Lung (tissue), 12 donors: ENCODE data around the gene GSKIP. TPM values are rescaled to one million over a fixed set of nuclear protein-coding genes. Genes with fewer than 3 reads are reported as not detected.

Experiments used
- ATAC-seq: fragments of 200-7000 bp; cut with Tn5 transposase; one replicate; pipeline ENCODE4 v1.9.1; 2020; ENCODE audit warnings: moderate number of reproducible peaks; ENCODE audit not compliant: insufficient read depth, low FRiP score
- DNase-seq, 3 donors: peaks; one replicate each; pipeline ENCODE4 v3.0.0-alpha.2; 2013 to 2017
- H3K27ac ChIP-seq, 2 donors: one replicate each; pipeline ENCODE4 v1.5.1; 2013; ENCODE audit warnings: mild to moderate bottlenecking in 2 of 2, moderate library complexity in 2 of 2, control low read depth in 1 of 2, inconsistent platforms in 1 of 2, low read depth in 1 of 2, low read length in 1 of 2
- H3K27me3 ChIP-seq, 3 donors: one replicate each; pipeline ENCODE4 v1.5.1; 2013; ENCODE audit warnings: low read length in 2 of 3; ENCODE audit not compliant: control insufficient read depth in 3 of 3, insufficient read depth in 3 of 3
- H3K36me3 ChIP-seq, 4 donors: one replicate each; pipeline ENCODE4 v1.5.1; 2013; ENCODE audit warnings: low read length in 4 of 4, mild to moderate bottlenecking in 1 of 4, moderate library complexity in 1 of 4; ENCODE audit not compliant: control insufficient read depth in 4 of 4, insufficient read depth in 4 of 4
- H3K4me1 ChIP-seq, 5 donors: one replicate each; pipeline ENCODE4 v1.5.1; 2013; ENCODE audit warnings: low read length in 5 of 5, mild to moderate bottlenecking in 2 of 5, moderate library complexity in 1 of 5; ENCODE audit not compliant: control insufficient read depth in 5 of 5, insufficient read depth in 5 of 5
- H3K4me3 ChIP-seq: one replicate; pipeline ENCODE4 v1.5.1; 2013; ENCODE audit warnings: mild to moderate bottlenecking, control low read depth, moderate library complexity
- H3K9ac ChIP-seq, 2 donors: one replicate each; pipeline ENCODE4 v1.5.1; 2013; ENCODE audit warnings: low read length in 2 of 2, control low read depth in 1 of 2; ENCODE audit not compliant: insufficient read depth in 1 of 2
- H3K9me3 ChIP-seq, 4 donors: one replicate each; pipeline ENCODE4 v1.5.1; 2013; ENCODE audit warnings: low read length in 3 of 4, mild to moderate bottlenecking in 1 of 4, moderate library complexity in 1 of 4; ENCODE audit not compliant: control insufficient read depth in 4 of 4, insufficient read depth in 3 of 4
- WGBS, 2 donors: extraction: QIAGEN DNeasy Blood & Tissue Kit; methylation state at CpG; one replicate each; pipeline ENCODE4 v1.1.7; 2013; 5-methylcytosine and 5-hydroxymethylcytosine counted together
- polyA plus RNA-seq, 2 donors: library from polyadenylated mRNA; stranded (reverse); fragments of 200-250 nt; gene quantifications; one replicate each; pipeline ENCODE4 v1.2.1, GENCODE V29; 2013
- total RNA-seq, 2 donors: library from RNA; depleted of rRNA in 1 of 2; stranded (reverse); fragments of >200 nt in 1 of 2; gene quantifications; one replicate each; pipeline ENCODE4 v1.2.1, GENCODE V29; 2014 to 2021
- TF ChIP-seq, protein P1 (sequence below): IDR thresholded peaks from 2 replicates; pipeline ENCODE4 v1.5.1; 2012; ENCODE audit warnings: mild to moderate bottlenecking; ENCODE audit errors: control extremely low read depth, extremely low read depth
- donor health status: control.
- donor health status: control.
- donor health status: Bipolar disorder and iron deficiency.
- donor health status: healthy.
- donor health status: DM: yes; HTN: yes; CAD: no.

Gene GSKIP
- total and polyA plus RNA-seq, 4 donors = 8.2 to 20.6 (median 15.0) TPM

DNA sequence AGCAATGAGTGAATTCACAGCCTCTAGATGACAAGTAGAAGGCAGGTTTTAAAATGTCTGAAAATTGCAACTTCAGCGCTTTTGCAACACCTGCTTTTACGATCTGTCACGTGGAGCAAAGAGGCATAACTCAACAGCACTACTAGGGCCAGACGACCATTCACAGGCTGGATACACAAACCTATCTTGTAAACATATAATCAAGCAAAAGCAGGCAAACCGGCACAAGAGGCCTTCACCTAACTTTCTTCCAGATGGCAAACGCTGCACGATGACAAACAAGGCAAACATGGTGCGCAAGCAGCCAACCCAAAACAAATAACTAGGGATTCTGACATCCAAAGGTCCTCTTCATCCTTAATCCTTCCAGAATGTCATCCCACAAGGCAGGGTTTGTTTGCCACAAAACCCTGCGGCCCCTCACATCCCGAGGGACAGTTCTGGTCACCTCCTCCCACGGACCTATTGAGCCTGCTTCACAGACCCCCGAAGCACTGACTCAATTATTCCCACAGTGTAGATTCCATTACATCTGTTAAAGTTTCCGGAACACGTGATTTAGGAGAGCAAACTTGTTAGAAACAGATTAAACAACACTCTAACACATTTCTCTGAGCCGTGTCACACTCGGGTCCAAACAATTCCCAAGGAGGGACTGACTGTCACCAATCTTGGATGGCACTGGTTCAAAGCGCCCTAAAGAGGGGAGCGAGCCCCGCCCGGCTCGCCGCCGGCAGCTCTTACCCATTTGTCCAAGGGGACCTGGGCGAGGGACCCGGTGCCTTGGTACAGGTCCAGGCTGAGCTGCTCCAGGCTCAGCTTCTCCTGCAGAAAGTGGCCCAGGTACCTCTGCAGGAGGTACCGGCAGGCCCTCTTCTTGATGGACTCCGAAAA is 1.0 kb upstream of the GSKIP start:
- TF ChIP-seq, protein P1, sequence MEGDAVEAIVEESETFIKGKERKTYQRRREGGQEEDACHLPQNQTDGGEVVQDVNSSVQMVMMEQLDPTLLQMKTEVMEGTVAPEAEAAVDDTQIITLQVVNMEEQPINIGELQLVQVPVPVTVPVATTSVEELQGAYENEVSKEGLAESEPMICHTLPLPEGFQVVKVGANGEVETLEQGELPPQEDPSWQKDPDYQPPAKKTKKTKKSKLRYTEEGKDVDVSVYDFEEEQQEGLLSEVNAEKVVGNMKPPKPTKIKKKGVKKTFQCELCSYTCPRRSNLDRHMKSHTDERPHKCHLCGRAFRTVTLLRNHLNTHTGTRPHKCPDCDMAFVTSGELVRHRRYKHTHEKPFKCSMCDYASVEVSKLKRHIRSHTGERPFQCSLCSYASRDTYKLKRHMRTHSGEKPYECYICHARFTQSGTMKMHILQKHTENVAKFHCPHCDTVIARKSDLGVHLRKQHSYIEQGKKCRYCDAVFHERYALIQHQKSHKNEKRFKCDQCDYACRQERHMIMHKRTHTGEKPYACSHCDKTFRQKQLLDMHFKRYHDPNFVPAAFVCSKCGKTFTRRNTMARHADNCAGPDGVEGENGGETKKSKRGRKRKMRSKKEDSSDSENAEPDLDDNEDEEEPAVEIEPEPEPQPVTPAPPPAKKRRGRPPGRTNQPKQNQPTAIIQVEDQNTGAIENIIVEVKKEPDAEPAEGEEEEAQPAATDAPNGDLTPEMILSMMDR = no peak
- peak; percentile 14 to 46 (median 46) for DNase-seq

DNA sequence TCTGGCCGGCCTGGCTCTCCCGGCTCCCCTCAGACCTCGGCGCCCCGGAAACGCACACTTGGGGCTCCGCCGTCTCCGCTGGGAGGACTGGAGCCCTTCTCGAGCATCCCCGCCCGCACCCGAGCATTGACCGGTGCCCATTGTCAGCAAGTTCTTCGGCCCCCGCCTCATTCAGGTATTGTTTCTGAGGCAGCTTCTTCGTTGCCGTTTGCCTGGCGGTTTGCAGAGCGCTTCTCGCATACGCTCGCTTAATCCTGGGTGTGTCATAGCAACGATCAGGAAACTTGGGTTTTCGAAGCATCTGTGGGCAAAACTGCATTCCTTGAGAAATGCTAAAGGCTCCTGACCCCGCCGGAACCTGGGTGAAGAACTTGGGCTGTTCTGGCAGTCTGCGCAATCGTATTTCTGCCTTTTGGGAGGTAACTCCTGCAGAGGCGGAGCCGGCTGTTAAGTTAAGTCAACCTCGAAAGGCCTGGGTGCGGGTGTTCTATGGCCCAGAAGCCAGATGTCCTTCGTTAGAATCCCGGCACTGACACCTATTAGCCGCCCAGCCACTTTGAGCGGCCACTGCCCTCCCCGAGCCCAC is 518 bp downstream of the GSKIP start:
- peaks cover 3 to 21% (median 9%) of the 10 kb centered on the region in 5 donors for H3K4me1 ChIP-seq
- ATAC-seq (peak; percentile 50), DNase-seq (peak; percentile 36 to 49 (median 42))
- H3K4me3 ChIP-seq = peak overlapping the region; percentile 84
- H3K9me3 ChIP-seq = no peaks in the 10 kb centered on the region
- 0% methylated on average over 38 of the region's 38 CpGs for WGBS, 2 donors
- TF ChIP-seq, protein P1 = no peak
- H3K27me3 ChIP-seq = no peaks in the 10 kb centered on the region
- peaks cover 0 to 3% (median 0%) of the 10 kb centered on the region in 4 donors for H3K36me3 ChIP-seq
- peak overlapping the region; percentile 25 to 69 for H3K27ac ChIP-seq
- peak overlapping the region; percentile 31 to 67 for H3K9ac ChIP-seq

More for the DNA sequence above, 1.0 kb upstream of the GSKIP start:
- peaks cover 3 to 21% (median 9%) of the 10 kb centered on the region in 5 donors for H3K4me1 ChIP-seq
- peak overlapping the region; percentile 98 for H3K4me3 ChIP-seq
- H3K9ac ChIP-seq = peak overlapping the region; percentile 80 to 84
- H3K27ac ChIP-seq = peak overlapping the region; percentile 93 to 97
- no peaks in the 10 kb centered on the region for H3K27me3 ChIP-seq
- peaks cover 0 to 3% (median 0%) of the 10 kb centered on the region in 4 donors for H3K36me3 ChIP-seq
- no peak for ATAC-seq
- H3K9me3 ChIP-seq = no peaks in the 10 kb centered on the region
- 1% methylated on average over 27 of the region's 27 CpGs for WGBS, 2 donors

DNA sequence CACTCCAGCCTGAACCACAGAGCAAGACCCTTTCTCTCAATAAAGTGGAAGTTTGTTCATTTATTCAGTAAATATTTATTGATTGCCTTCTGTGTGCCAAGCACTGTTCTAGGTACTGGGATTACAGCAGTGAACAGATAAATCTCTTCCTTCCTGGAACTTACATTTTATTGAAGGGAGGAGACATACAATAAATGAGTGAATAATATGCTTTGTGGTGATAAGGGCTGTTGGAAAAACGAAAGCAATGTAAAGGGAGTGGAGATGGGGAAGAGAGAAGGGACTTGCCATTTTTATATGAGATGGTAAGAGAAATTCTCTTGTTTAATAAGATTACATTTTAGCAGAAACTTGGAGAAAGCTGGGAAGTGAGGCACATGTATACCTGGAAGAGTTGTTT is 1.6 kb downstream of the GSKIP start:
- Histone ChIP-seq H3K27ac (no peak overlapping the region), H3K4me1 (peaks cover 4 to 21% (median 9%) of the 10 kb centered on the region in 5 donors), H3K9ac (no peak overlapping the region), H3K9me3 (no peaks in the 10 kb centered on the region), H3K4me3 (no peak overlapping the region), H3K27me3 (no peaks in the 10 kb centered on the region), H3K36me3 (peaks cover 0 to 3% (median 0%) of the 10 kb centered on the region in 4 donors)
- DNase-seq = no peak
- no peak for ATAC-seq
- TF ChIP-seq, protein P1 = no peak
- WGBS, 2 donors = 60 to 61% methylated on average over 1 of the region's 1 CpG
